Cardiac muscle cell (in vitro differentiated cells and primary cell): ENCODE measurements around the gene HBA2. TPM values are rescaled to one million over a fixed set of nuclear protein-coding genes. Genes with fewer than 3 reads are reported as not detected.

Experiments
- DNase-seq, 2 donors: peaks; one replicate each; pipeline versions ENCODE4 v3.0.0 to v3.0.0-alpha.2; 2010 to 2017; ENCODE audit warnings: low read depth in 1 of 2, low spot score in 1 of 2
- H3K27ac ChIP-seq: fragments of 200-600 bp; sonication (generic); 2 replicates; pipeline ENCODE4 v1.5.1; 2016
- H3K27me3 ChIP-seq: fragments of 200-600 bp; sonication (generic); 2 replicates; pipeline ENCODE4 v1.6.0; 2016; ENCODE audit warnings: control low read depth
- H3K36me3 ChIP-seq: fragments of 200-600 bp; sonication (generic); 2 replicates; pipeline ENCODE4 v1.5.1; 2016; ENCODE audit warnings: control low read depth
- H3K4me1 ChIP-seq: fragments of 200-600 bp; sonication (generic); 2 replicates; pipeline ENCODE4 v1.8.1; 2017; ENCODE audit warnings: low read depth, mild to moderate bottlenecking, mixed run types
- H3K4me3 ChIP-seq: fragments of 200-600 bp; sonication (generic); 2 replicates; pipeline ENCODE4 v1.5.1; 2016; ENCODE audit warnings: mild to moderate bottlenecking
- H3K9me3 ChIP-seq: fragments of 200-600 bp; sonication (generic); 2 replicates; pipeline ENCODE4 v1.5.1; 2017; ENCODE audit warnings: low read depth, mild to moderate bottlenecking, control low read depth
- polyA plus RNA-seq: library from polyadenylated mRNA; unstranded; fragments of >200 nt; fragmentation: Nextera tagmentation; extraction: Ambion mirVana; gene quantifications from 2 replicates; pipeline ENCODE4 v1.2.1, GENCODE V29; 2016
- total RNA-seq: library from RNA; depleted of rRNA; stranded (reverse); fragments of >200 nt; gene quantifications from 2 replicates; pipeline ENCODE4 v1.2.3, GENCODE V29; 2016
- TF ChIP-seq, protein P1 (sequence below): IDR thresholded peaks from 2 replicates; pipeline ENCODE4 v1.5.1; 2012; ENCODE audit warnings: low read depth, mild to moderate bottlenecking, low read length

Gene HBA2
- total and polyA plus RNA-seq, 2 experiments from 2014 or later, result 1.3 TPM; not detected in 1

GRCh38 chr16:183005-183404, 10.3 kb downstream of the HBA2 start:
- H3K4me1 ChIP-seq, result no peaks in the 10 kb centered on the region
- TF ChIP-seq, protein P1, sequence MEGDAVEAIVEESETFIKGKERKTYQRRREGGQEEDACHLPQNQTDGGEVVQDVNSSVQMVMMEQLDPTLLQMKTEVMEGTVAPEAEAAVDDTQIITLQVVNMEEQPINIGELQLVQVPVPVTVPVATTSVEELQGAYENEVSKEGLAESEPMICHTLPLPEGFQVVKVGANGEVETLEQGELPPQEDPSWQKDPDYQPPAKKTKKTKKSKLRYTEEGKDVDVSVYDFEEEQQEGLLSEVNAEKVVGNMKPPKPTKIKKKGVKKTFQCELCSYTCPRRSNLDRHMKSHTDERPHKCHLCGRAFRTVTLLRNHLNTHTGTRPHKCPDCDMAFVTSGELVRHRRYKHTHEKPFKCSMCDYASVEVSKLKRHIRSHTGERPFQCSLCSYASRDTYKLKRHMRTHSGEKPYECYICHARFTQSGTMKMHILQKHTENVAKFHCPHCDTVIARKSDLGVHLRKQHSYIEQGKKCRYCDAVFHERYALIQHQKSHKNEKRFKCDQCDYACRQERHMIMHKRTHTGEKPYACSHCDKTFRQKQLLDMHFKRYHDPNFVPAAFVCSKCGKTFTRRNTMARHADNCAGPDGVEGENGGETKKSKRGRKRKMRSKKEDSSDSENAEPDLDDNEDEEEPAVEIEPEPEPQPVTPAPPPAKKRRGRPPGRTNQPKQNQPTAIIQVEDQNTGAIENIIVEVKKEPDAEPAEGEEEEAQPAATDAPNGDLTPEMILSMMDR, result no peak
- no peak overlapping the region for H3K27ac ChIP-seq
- no peaks in the 10 kb centered on the region for H3K9me3 ChIP-seq
- H3K36me3 ChIP-seq, result peaks cover 8% of the 10 kb centered on the region
- H3K27me3 ChIP-seq, result peaks cover 21% of the 10 kb centered on the region
- no peak for DNase-seq
- no peak overlapping the region for H3K4me3 ChIP-seq

GRCh38 chr16:185213-185612, 12.5 kb downstream of the HBA2 start:
- Histone ChIP-seq H3K27ac (no peak overlapping the region), H3K4me3 (no peak overlapping the region), H3K36me3 (peaks cover 21% of the 10 kb centered on the region), H3K4me1 (no peaks in the 10 kb centered on the region), H3K9me3 (no peaks in the 10 kb centered on the region), H3K27me3 (no peaks in the 10 kb centered on the region)
- DNase-seq, result no peak
- TF ChIP-seq, protein P1, result no peak

- no peak for DNase-seq
- TF ChIP-seq, protein P1, result no peak
- Histone ChIP-seq H3K9me3 (no peaks in the 10 kb centered on the region), H3K4me1 (no peaks in the 10 kb centered on the region), H3K4me3 (no peak overlapping the region), H3K27ac (no peak overlapping the region), H3K36me3 (peaks cover 26% of the 10 kb centered on the region), H3K27me3 (no peaks in the 10 kb centered on the region)
These were observed 13.0 kb downstream of the HBA2 start for GRCh38 chr16:185691-186090.

GRCh38 chr16:187330-187729, 14.7 kb downstream of the HBA2 start:
- H3K4me3 ChIP-seq, result no peak overlapping the region
- no peaks in the 10 kb centered on the region for H3K9me3 ChIP-seq
- peaks cover 37% of the 10 kb centered on the region for H3K36me3 ChIP-seq
- TF ChIP-seq, protein P1, result no peak
- H3K4me1 ChIP-seq, result no peaks in the 10 kb centered on the region
- DNase-seq, result no peak
- H3K27ac ChIP-seq, result no peak overlapping the region
- no peaks in the 10 kb centered on the region for H3K27me3 ChIP-seq

DNA sequence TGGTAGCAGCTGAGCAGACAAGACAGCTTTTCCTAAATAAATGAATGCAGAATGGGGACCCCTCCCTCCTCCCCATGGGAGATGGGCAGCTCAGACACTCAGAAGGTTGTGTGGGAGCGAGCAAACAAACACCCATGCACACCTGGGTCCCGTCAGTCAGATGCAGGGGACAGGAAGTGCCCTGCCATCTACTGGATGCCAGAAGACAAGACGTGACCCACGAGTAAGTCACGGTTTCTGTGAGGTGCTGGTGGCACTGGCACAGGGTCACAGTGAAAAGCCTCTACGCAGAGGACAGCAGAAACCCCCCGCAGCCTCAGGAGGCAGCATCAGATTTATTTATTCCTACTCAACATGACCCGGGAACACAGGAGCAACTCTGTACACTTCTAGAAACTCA, 16.0 kb downstream of the HBA2 start:
- H3K36me3 ChIP-seq, result peaks cover 48% of the 10 kb centered on the region
- TF ChIP-seq, protein P1, result no peak
- no peaks in the 10 kb centered on the region for H3K4me1 ChIP-seq
- no peak overlapping the region for H3K4me3 ChIP-seq
- no peak for DNase-seq
- H3K27ac ChIP-seq, result no peak overlapping the region
- no peaks in the 10 kb centered on the region for H3K9me3 ChIP-seq
- H3K27me3 ChIP-seq, result no peaks in the 10 kb centered on the region

GRCh38 chr16:189604-190186, 17.0 kb downstream of the HBA2 start:
- no peak for DNase-seq
- no peak overlapping the region for H3K4me3 ChIP-seq
- no peak overlapping the region for H3K27ac ChIP-seq
- no peaks in the 10 kb centered on the region for H3K27me3 ChIP-seq
- no peaks in the 10 kb centered on the region for H3K4me1 ChIP-seq
- TF ChIP-seq, protein P1, result no peak
- no peaks in the 10 kb centered on the region for H3K9me3 ChIP-seq
- H3K36me3 ChIP-seq, result peaks cover 56% of the 10 kb centered on the region
